Activated CD4-positive, alpha-beta T cell treated with anti-CD3 and anti-CD28 coated beads, Interleukin-2, amount 50 U/mL, for 24 hours (primary cell): ENCODE data around the gene DGLUCY.
"Not testable (repeated sequence)": the region's sequence is repeated elsewhere in the genome, so short reads cannot be mapped to it uniquely, and the experiment has no call there.

Experiments used
- DNase-seq, 2 donors: peaks; one replicate each; pipeline ENCODE4 v3.0.0-alpha.2; 2020; ENCODE audit warnings: low read depth in 1 of 2, low spot score in 1 of 2

The DGLUCY gene

DNA sequence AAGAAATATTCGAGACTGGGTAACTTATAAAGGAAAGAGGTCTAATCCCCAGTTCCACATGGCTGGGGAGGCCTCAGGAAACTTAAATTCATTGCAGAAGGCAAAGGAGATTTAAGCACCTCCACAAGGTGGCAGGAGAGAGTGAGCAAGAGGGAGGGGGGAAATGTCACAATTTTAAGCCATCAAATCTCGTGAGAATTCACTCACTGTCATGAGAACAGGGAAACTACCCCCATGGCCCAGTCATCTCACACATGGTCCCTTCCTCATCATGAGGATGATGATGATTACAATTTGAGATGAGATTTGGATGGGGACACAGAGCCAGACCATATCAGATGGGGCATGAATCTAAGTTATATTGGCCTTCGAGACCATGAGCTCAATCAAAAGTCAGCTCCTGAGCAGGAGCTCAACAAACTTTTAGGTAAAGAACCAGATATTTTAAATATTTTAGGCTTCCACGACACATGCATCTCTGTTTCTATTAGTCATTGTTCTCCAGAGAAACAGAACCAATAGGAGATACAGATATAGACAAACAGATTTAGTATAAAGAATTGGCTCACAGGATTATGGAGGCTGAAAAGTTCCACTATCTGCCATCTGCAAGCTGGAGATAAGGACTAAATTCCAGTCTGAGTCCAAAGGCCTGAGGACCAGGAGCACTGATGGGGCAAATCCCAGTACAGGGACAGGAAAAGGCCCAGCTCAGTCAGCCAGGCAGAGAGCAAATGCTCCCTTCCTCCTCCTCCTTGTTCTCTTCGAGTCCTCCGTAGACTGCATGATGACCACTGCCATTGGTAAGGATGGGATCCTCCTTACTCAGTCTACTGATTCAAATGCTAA lies 24.9 kb downstream of the DGLUCY start:
- peak in 1 of 2 donors; percentile 42 for DNase-seq

DNA sequence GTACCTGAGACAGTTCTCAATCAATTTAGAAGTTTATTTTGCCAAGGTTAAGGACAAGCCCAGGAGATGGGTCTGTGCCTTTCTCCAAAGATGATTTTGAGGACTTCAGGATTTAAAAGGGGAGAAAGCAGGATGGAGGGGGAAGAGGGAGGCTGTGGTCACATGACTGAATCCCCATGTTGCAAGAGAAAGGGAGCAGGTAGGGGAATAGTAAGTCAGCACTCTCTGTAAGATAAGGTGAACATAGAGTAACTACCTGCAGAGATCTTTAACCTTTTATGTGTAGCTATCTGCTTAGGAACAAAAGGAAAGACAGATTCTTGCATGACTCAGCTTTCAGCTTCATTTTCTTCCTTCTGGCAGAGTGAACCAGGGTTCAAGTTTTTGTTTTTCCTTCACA lies 25.9 kb downstream of the DGLUCY start:
- DNase-seq: no peak

DNA sequence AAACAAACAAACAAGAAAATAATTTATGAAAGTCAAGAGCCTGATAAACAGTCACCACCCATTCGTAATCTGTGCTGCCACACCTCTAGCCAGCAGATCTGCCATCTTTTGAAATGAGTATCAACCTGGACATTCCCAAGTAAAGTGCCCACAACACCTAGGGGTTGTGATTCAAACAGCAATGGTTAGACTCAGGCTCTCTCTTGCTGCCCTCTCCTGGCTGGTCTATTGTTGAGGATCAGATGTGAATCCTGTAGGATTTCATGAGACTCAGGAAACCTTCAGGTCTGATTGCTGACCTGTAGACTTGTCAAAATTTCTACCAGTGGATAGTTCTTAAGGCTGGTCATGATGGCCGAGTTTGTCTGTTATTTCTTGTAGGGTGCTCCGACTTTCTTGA lies 26.8 kb downstream of the DGLUCY start:
- DNase-seq: no peak

DNA sequence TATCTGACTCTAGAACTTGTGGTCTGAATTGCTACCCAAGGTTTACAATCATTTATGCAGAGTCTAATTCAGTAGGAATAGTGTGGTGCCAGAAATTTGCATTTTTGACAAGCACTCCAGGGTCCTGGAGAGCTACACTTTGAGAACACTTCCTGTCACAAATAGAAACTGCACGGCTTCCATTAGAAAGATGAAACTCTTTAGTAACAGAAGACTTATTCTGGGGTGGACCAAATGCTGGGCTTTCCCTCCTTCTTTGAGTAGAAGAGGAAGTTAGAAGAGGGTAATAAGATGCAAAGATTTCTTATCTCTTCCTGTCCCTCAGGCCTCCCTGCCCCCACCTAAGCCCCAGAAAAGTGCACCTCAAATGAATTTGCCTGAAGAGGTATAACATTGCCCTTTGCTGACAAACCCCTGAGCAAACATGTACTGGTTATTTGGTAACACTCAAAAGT lies 28.4 kb downstream of the DGLUCY start:
- DNase-seq: no peak

DNA sequence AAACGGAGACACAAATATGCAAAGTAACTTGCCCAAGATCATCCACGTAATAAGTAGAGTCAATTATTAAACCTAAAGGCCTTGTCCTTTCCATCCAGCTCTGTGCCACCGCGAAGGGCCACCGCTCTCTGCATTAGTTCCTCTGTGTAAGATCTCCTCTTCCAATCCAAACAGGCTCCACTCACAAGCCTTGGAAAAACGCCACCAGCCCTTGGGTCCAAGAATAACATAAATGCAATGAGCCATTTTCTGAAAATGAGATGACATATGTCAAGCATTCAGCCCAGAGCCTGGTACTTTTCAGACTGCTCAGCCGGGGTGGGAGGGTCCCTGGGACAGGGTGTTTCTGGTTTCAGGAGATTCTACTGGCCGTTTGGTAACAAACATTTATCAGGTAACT lies 30.0 kb downstream of the DGLUCY start:
- DNase-seq: no peak

DNA sequence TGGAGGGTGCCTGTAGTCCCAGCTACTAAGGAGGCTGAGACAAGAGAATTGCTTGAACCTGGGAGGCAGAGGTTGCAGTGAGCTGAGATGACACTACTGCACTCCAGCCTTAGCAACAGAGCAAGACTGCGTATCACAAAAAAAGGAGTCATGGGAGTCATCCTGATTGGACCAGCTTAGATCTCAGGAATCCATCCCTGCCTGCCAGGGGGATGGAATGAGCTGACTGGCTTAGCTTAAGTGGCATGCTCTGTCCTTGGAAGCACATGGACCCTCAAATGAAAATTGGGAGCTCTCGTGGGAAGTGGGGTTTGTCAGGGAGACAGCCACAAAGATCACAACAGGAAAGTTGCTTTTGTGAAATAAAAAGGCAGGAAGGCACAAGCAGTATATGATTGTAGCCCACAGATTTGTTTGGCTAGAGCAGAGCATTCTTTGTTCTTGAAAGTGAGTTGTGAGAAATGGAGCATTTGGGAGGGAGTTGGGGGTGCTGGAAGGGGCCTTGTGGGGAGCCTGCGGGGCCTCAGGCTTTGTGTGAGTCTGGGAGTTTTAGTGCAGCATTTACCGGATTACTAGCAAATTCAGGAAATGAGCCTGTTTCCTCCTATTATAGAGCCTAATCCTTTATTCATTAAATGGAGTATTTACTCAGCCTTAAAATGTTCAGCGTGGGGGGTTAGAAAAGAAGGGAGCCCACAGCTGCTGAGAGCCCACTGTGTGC lies 30.7 kb downstream of the DGLUCY start:
- DNase-seq: no peak

DNA sequence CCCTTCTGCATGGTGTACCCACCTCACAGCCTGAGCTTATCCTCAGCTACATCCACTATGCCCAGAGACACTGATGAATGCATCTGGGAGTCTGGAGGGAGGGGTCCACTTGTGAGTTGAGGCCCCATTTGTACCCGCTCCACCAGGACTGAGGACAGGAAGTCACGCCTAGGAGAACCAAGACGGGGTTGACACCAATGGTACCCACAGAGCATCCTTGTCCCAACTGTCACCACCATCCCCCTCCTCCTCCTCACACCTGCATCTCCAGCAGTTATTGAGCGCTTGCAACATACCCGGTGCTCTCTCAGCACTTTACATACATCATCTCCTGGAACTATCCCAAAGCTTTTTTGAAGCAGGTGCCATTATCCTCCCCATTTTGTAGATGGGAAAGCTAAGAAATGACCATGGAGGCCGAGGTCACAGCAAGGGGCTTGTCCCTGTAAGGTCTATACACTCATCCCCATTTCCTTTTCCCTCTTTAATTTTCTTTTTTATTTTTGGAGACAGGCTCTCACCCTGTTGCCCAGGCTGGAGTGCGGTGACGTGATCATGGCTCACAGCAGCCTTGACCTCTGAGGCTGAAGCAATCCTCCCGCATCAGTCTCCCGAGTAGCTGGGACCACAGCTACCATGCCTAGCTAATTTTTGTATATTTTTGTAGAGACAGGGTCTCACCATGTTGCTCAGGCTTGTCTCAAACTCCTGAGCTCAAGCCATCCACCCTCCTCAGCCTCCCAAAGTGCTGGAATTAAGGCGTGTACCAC lies 31.7 kb downstream of the DGLUCY start:
- DNase-seq: no peak

DNA sequence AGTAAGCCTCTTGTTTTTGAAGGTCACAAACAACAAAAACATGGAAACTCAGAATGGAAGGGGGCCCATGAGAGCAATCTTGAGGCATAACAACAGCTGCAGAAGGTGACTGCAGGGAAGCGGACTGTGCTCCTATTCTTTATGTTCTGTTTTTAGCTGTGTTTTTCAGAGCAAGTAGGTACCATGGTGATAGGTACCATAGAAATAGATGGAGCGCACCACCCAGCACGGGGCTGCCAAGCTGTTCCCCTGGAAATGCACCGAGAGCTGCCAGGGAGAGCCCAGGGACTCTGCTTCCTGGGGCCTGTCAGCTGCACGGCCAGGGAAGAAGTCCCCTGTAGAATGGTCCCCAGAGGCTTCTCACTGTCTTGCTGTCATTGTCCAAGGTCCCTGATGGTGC lies 32.8 kb downstream of the DGLUCY start:
- no peak for DNase-seq

DNA sequence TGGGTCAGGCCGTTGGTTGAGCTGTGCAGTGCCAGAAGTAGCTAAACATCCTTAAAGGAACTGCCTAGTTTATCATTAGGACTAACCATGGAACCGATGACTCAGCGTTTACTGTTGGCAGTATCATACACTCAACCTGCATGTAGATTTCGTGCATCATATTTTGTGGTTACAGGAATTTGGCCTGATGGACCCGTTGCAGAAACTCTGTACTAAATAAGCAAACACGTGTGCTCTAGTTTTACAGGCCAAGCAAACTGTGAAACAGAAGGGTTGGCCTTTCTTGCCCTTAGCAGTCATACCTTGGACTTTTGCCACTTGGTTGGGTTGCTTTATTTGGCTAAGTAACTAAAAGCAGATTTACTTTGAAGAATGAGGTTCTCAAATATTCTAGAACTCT lies 35.6 kb downstream of the DGLUCY start:
- no peak for DNase-seq

DNA sequence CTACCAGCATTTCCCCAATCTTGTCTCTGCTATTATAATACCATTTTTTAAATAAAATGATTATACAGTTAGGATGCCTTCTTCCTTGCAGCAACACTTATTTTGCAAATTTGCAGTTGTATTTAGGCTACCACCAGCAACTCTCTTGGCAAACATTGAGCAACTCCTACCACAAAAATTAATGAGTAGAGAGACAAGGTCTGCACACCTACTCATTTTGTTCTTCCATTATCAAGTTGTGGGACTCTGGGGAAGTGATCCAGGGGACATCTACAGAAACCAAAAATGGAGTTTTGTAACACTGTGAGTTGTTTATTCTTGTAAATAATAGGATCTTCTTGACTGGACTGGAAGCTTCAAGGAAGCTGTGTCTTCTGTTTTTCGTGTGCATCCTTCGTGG lies 38.6 kb downstream of the DGLUCY start:
- DNase-seq: no peak

DNA sequence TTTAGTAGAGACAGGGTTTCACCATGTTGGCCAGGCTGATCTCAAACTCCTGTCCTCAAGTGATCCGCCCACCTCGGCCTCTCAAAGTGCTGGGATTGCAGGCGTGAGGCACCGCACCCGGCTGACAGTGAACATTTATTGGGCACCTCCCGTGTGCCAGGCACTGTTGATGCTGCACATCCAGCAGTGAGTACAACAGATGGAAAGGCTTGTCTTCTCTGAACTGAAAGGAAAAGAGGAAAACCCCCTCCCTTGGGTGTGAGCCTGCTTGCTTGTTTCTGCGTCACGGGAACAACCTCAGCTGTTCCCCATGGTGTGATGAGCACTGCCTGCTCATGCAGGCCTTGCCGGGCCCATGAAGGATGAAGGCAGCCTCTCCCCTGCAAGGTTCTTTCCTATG lies 39.5 kb downstream of the DGLUCY start:
- no peak for DNase-seq

DNA sequence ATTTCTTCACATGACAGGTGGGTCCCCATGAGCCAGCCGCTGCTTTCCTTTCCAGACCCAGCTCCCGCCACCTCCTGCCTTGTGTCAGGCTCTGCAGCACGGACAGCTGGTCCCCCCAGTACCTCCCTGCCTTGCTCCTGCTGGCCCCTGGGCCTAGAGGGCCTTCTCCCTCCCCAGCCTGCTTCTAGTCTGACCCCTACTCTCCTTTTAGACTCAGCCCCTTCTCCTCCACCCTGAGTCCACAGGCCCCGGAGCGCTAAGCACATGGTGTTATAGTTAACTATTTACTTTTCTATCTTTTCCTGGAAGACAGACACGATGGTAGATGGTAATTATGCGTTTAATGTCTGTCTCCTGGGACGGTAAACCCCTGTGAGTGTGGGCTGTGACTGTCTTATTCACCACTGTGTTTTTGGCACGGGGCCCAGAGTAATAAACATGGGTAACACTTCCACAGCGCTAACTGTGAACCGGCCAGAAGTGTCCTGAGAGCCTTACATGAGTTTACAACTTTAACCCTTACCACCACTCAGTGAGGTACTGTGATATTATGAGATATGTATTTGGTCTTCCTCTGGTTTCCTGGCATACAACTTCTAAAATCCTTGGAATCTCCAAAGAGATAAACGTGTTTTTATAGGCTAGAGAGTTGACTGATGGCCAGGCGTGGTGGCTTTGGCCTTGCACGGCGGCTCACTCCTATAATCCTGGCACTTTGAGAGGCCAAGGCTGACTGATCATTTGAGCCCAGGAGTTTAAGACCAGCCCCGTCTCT lies 41.2 kb downstream of the DGLUCY start:
- no peak for DNase-seq

DNA sequence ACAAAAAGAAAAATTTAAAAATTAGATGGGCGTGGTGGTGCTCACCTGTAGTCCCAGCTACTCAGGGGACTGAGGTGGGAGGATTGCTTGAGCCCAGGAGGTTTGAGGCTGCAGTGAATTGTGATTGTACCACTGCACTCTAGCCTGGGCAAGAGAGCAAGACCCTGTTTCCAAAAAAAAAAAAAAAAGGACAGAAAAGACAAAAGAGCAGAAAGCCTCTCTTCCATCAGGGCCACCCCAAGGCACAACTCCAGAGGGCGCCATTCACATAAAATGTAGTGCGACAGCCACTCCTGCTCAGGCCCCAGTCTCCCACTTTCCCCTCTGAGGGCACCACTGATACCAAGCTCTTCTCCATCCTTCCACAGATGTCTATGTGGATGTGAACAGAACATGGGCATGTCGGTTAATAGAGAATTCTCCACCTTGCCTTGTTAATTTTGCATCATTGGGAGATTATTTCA lies 41.8 kb downstream of the DGLUCY start:
- no peak for DNase-seq

DNA sequence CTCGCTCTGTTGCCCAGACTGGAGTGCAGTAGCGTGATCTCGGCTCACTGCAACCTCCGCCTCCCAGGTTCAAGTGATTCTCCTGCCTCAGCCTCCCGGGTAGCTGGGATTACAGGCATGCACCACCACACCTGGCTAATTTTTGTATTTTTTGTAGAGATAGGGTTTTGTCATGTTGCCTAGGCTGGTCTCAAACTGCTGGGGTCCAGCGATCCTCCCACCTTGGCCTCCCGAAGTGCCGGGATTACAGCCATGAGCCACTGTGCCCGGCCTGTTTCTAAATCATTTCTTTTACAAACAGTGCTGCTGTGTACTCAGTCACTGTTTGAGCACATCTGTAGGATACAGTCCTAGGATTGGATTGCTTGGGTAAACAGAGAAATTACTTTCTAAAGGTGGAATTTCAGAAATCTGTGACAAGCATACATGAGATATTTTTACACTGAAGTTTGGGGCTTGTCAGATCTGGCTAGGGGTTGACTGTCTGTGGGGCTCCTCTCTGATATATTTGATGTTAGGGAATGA lies 42.3 kb downstream of the DGLUCY start:
- not testable (repeated sequence) for DNase-seq

DNA sequence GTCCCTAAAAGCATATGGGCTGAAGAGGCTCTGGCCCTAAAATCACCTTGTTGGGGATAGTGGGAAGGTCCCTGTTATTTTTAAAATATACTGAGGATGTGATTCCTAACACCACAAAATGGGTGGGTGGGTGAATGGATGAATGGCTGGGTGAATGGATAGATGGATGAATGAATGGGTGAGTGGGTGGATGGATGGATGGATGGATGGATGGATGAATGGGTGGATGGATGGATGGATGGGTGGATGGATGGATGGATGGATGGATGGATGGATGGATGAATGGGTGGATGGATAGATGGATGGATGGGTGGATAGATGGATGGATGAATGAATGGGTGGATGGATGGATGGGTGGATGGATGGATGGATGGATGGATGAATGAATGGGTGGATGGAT lies 43.0 kb downstream of the DGLUCY start:
- DNase-seq: not testable (repeated sequence)

DNA sequence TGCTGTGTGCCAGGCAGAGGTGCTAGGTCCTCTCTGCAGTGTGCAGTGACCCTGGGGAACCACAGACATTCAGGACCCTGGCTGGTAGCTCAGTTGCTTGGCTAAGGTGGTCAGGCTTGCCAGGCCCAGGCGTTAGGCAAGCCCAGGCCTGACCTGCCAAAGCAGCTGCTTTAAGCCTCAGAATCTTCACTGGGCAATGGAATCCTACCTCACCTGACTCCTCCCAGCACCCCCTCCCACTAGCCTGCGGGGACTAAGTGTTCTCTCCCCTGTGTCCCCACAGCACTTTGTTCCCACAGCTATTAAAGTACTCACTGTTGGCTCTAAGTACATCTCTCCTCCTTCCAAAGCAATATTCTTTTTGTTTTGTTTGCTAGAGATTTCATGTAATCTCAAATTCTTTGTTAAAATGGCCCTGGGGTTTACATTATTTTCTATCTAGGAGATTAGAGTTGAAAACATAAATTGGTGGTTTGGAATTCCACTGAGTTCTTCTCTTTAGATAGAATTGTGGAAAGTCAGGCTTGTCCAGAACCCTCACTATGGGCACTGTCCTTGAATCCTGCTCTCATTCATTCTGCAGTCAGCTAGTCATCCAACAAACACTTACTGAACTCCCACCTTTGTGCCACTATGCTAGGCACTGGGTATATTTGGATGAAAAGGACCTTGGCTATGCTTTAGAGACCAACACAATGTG lies 44.4 kb downstream of the DGLUCY start:
- DNase-seq: no peak

DNA sequence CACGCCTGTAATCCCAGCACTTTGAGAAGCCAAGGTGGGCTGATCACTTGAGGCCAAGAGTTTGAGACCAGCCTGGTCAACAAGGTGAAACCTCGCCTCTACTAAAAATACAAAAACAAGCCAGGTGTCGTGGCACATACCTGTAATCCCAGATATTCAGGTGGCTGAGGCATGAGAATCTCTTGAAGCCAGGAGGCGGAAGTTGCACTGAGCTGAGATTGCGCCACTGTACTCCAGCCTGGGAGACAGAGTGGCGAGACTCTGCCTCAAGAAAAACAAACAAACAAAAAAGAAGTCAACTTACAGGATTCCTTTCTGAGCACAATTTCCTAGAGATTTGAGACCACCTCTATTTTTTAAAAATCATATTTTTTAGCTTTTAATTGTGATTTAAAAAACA lies 45.3 kb downstream of the DGLUCY start:
- DNase-seq: no peak

DNA sequence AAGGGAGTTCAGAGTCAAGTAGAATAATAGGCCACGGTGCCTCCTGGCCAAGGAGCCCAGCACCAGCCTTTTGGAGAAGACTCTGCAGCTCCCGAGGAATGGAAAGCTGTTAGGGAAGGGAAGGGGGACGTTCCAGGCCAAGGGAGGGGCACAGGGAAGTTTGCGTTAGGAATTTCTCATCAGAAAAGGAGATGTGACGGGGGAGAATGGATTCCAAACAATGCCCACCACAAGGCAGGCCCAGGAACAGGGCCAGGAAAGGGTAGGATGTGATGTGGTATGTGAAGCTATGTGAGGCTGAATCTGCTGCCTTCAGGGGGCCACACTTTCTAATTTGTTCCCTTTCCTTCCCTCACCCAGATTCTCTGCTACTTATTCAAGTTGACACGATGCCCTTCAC lies 46.0 kb downstream of the DGLUCY start:
- DNase-seq: no peak

DNA sequence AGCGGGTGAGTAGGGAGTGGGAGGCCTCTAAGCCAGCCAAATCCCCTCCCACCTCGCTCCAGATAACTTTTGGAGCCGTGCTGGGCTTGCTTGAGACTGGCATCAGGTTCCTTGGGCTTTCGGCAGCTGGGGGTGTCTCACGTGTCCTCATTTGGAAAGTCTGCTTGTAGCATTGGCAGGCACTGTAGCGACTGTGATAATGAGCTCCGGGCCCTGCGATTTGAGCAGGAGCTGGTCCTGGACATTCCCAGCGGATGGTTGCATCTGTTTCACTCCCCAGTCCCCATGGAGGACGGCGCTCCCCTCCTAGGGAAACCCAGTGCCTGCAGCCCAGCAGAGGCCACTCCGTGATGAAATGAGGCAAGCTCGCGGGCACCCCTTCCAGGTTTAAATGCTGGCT lies 49.4 kb downstream of the DGLUCY start:
- DNase-seq: no peak

DNA sequence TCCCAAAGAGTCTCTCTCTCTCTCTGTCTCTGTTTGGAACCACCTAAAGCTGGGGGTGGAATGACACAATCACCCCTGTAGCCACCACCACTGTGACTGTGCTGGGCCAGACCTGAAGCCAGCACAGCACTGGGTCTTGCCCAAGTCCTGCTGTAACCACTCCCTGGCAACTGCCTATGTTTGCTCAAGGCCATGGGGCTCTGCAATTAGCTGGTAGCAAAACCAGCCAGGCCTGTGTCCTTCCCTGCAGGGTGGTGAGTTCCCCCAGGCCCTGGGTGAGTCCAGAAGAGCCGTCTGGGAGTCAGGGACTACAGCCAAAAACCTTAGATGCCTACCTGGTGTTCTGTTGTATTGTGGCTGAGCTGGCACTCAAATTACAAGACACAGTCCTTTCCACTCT lies 50.8 kb downstream of the DGLUCY start:
- no peak for DNase-seq
